Liver (tissue), 9 donors: ENCODE measurements around the gene ZNF836. TPM values are rescaled to one million over a fixed set of nuclear protein-coding genes. Genes with fewer than 3 reads are reported as not detected.

Experiments
- DNase-seq: peaks from one replicate; pipeline ENCODE4 v3.0.0-alpha.2; 2017; ENCODE audit warnings: low spot score
- H3K27ac ChIP-seq, 2 donors: one replicate each; pipeline ENCODE4 v1.7.0; 2013; ENCODE audit warnings: inconsistent platforms in 2 of 2, low read length in 2 of 2, control low read depth in 1 of 2, low read depth in 1 of 2, mild to moderate bottlenecking in 1 of 2
- H3K27me3 ChIP-seq, 4 donors: one replicate each; pipeline versions ENCODE4 v1.6.1 to v1.7.0; 2013; ENCODE audit warnings: low read length in 3 of 4, inconsistent platforms in 1 of 4, mild to moderate bottlenecking in 1 of 4, moderate library complexity in 1 of 4; ENCODE audit not compliant: control insufficient read depth in 4 of 4, insufficient read depth in 4 of 4
- H3K36me3 ChIP-seq, 4 donors: one replicate each; pipeline versions ENCODE4 v1.6.1 to v1.7.0; 2013; ENCODE audit warnings: low read length in 3 of 4, mild to moderate bottlenecking in 3 of 4, low read depth in 1 of 4, moderate library complexity in 1 of 4; ENCODE audit not compliant: control insufficient read depth in 4 of 4, insufficient read depth in 3 of 4
- H3K4me1 ChIP-seq, 4 donors: one replicate each; pipeline versions ENCODE4 v1.6.1 to v1.7.0; 2013; ENCODE audit warnings: low read length in 3 of 4, mild to moderate bottlenecking in 3 of 4, moderate library complexity in 1 of 4; ENCODE audit not compliant: control insufficient read depth in 4 of 4, insufficient read depth in 4 of 4
- H3K4me3 ChIP-seq, 3 donors: one replicate each; pipeline versions ENCODE4 v1.6.1 to v1.7.0; 2013; ENCODE audit warnings: low read length in 3 of 3, control low read depth in 1 of 3, low read depth in 1 of 3, mild to moderate bottlenecking in 1 of 3
- H3K9ac ChIP-seq, 2 donors: one replicate each; pipeline ENCODE4 v1.7.0; 2013; ENCODE audit warnings: low read length in 2 of 2, mild to moderate bottlenecking in 2 of 2, moderate library complexity in 2 of 2, control low read depth in 1 of 2, low read depth in 1 of 2
- H3K9me3 ChIP-seq, 4 donors: one replicate each; pipeline versions ENCODE4 v1.6.1 to v1.7.0; 2013; ENCODE audit warnings: low read length in 3 of 4; ENCODE audit not compliant: control insufficient read depth in 4 of 4
- ATF3 ChIP-seq: IDR thresholded peaks from 2 replicates; pipeline ENCODE4 v1.6.1; 2016; ENCODE audit warnings: antibody characterized with exemption
- CTCF ChIP-seq: fragments of 150-350 bp; IDR thresholded peaks from 2 replicates; pipeline ENCODE4 v1.5.1; 2017; ENCODE audit warnings: improper control_type of control experiment, low read depth, low read length; ENCODE audit not compliant: missing input control
- FOXA1 ChIP-seq: IDR thresholded peaks from 2 replicates; pipeline ENCODE4 v1.6.1; 2016; ENCODE audit warnings: antibody characterized with exemption
- FOXA2 ChIP-seq: IDR thresholded peaks from 2 replicates; pipeline ENCODE4 v1.6.1; 2016; ENCODE audit warnings: antibody characterized with exemption
- GABPA ChIP-seq, 2 donors: IDR thresholded peaks in 1 of 2; conservative IDR thresholded peaks in 1 of 2; 2 replicates each; pipeline ENCODE4 v1.6.1; 2016; ENCODE audit warnings: antibody characterized with exemption in 2 of 2, mild to moderate bottlenecking in 1 of 2, moderate library complexity in 1 of 2
- HNF4G ChIP-seq: IDR thresholded peaks from 2 replicates; pipeline ENCODE4 v1.6.1; 2016; ENCODE audit warnings: antibody characterized with exemption
- JUND ChIP-seq, 2 donors: IDR thresholded peaks; 2 replicates each; pipeline ENCODE4 v1.6.1; 2016; ENCODE audit warnings: antibody characterized with exemption in 2 of 2
- MAX ChIP-seq: IDR thresholded peaks from 2 replicates; pipeline ENCODE4 v1.6.1; 2016; ENCODE audit warnings: antibody characterized with exemption
- NR2F2 ChIP-seq: IDR thresholded peaks from 2 replicates; pipeline ENCODE4 v1.6.1; 2016; ENCODE audit warnings: antibody characterized with exemption
- REST ChIP-seq: IDR thresholded peaks from 2 replicates; pipeline ENCODE4 v1.6.1; 2016; ENCODE audit warnings: antibody characterized with exemption, mild to moderate bottlenecking
- RXRA ChIP-seq, 2 donors: IDR thresholded peaks; 2 replicates each; pipeline ENCODE4 v1.6.1; 2017 to 2018; ENCODE audit warnings: antibody characterized with exemption in 2 of 2, mild to moderate bottlenecking in 1 of 2
- SP1 ChIP-seq: IDR thresholded peaks from 2 replicates; pipeline ENCODE4 v1.6.1; 2018; ENCODE audit warnings: antibody characterized with exemption, mild to moderate bottlenecking
- TAF1 ChIP-seq: conservative IDR thresholded peaks from 2 replicates; pipeline ENCODE4 v1.6.1; 2016; ENCODE audit warnings: antibody characterized with exemption, mild to moderate bottlenecking
- YY1 ChIP-seq: IDR thresholded peaks from 2 replicates; pipeline ENCODE4 v1.6.1; 2016; ENCODE audit warnings: antibody characterized with exemption, mild to moderate bottlenecking
- ZBTB33 ChIP-seq: IDR thresholded peaks from 2 replicates; pipeline ENCODE4 v1.6.1; 2016; ENCODE audit warnings: antibody characterized with exemption
- WGBS: extraction: QIAGEN DNeasy Blood & Tissue Kit; methylation state at CpG from one replicate; pipeline ENCODE4 v1.1.7; 2013; 5-methylcytosine and 5-hydroxymethylcytosine counted together
- polyA plus RNA-seq, 2 donors: library from polyadenylated mRNA; stranded (reverse) in 1 of 2; unstranded in 1 of 2; fragments of 200-250 nt in 1 of 2; fragments of >200 nt in 1 of 2; fragmentation: Nextera tagmentation in 1 of 2; extraction: Ambion mirVana in 1 of 2; gene quantifications; one replicate each; pipeline versions ENCODE4 v1.2.1 to v1.2.3, GENCODE V29; 2013 to 2015
- total RNA-seq, 2 donors: library from RNA; depleted of rRNA; stranded (reverse); fragments of >200 nt; gene quantifications; one replicate each; pipeline ENCODE4 v1.2.3, GENCODE V29; 2014
- donor health status: healthy.
- donor health status: healthy.
- donor health status: healthy.
- donor health status: healthy.
- donor health status: healthy.

ZNF836 gene
- total and polyA plus RNA-seq, 4 donors = 0.85 to 3.1 (median 1.8) TPM

- Histone ChIP-seq H3K4me3 (no peak overlapping the region), H3K9me3 (peaks cover 12 to 33% (median 19%) of the 10 kb centered on the region in 4 donors), H3K4me1 (peaks cover 0 to 22% (median 11%) of the 10 kb centered on the region in 4 donors), H3K9ac (no peak overlapping the region), H3K27me3 (no peaks in the 10 kb centered on the region), H3K36me3 (peaks cover 0 to 3% (median 0%) of the 10 kb centered on the region in 4 donors), H3K27ac (no peak overlapping the region)
- no peak for TF ChIP-seq NR2F2
- TF ChIP-seq SP1 = no peak
- no peak for TF ChIP-seq JUND (IDR thresholded peaks at IDR 0.05)
- TF ChIP-seq CTCF = no peak
- no peak for TF ChIP-seq FOXA1
- TF ChIP-seq MAX = no peak
- TF ChIP-seq ATF3 = no peak
- no peak for TF ChIP-seq TAF1
- TF ChIP-seq REST = no peak
- TF ChIP-seq RXRA (IDR thresholded peaks at IDR 0.05) = no peak
- TF ChIP-seq HNF4G = no peak
- no peak for TF ChIP-seq ZBTB33
- no peak for TF ChIP-seq FOXA2
- DNase-seq = no peak
- 84% methylated on average over 2 of the region's 2 CpGs for WGBS
These were observed 30.2 kb downstream of the ZNF836 start for GRCh38 chr19:52141203-52141602.

- H3K36me3 ChIP-seq = peaks cover 0 to 3% (median 0%) of the 10 kb centered on the region in 4 donors
- H3K4me1 ChIP-seq = peaks cover 0 to 22% (median 11%) of the 10 kb centered on the region in 4 donors
- TF ChIP-seq CTCF = no peak
- no peak for TF ChIP-seq TAF1
- TF ChIP-seq HNF4G = no peak
- TF ChIP-seq GABPA (IDR thresholded peaks at IDR 0.05 in 1 of 2, conservative IDR thresholded peaks at IDR 0.05 in 1 of 2) = no peak
- peak; percentile 45 for TF ChIP-seq YY1
- no peak for TF ChIP-seq SP1
- TF ChIP-seq RXRA (IDR thresholded peaks at IDR 0.05) = no peak
- no peak for TF ChIP-seq REST
- whole genome bisulfite sequencing = 18% methylated on average over 22 of the region's 22 CpGs
- H3K27ac ChIP-seq = peak overlapping the region in 1 of 2 donors; percentile 96
- no peak for DNase-seq
- H3K4me3 ChIP-seq = peak overlapping the region in 1 of 3 donors; percentile 93
- H3K9me3 ChIP-seq = peaks cover 9 to 35% (median 22%) of the 10 kb centered on the region in 4 donors
- H3K27me3 ChIP-seq = no peaks in the 10 kb centered on the region
- no peak overlapping the region for H3K9ac ChIP-seq
These were observed 31.2 kb downstream of the ZNF836 start for GRCh38 chr19:52140032-52140710.
